K562 (cell line): ENCODE results near the gene SEMA6C. TPM values are rescaled to one million over a fixed set of nuclear protein-coding genes. Genes with fewer than 3 reads are reported as not detected.
A peak's percentile ranks its signal among the peaks of the same experiment; 100 is the strongest.

Source experiments
- ATAC-seq: fragments of 200-7000 bp; cut with Tn5 transposase; 3 replicates; pipeline ENCODE4 v1.9.1; 2020; ENCODE audit warnings: moderate library complexity
- Bru-seq: library from RNA; stranded (reverse); fragments of 400-500 nt; gene quantifications from one replicate; lab custom pipeline; 2021; lab: Mats Ljungman, UMichigan
- BruChase-seq, 2 experiments: library from RNA; stranded (reverse); fragments of 400-500 nt; gene quantifications; one replicate each; lab custom pipeline; 2021; lab: Mats Ljungman, UMichigan
- BruUV-seq: library from RNA; stranded (reverse); fragments of 400-500 nt; replicated peaks from 2 replicates; lab custom pipeline; 2021; lab: Mats Ljungman, UMichigan
- CTCF ChIA-PET: fragments of 300-600 bp; formaldehyde crosslinking; extraction: SDS; loops from one replicate; lab custom pipeline; 2021; ENCODE audit warnings: low intra/inter-chr PET ratio; lab: Yijun Ruan, JAX
- POLR2A ChIA-PET: fragments of 300-600, 350-650 bp; sonication (Branson Sonifier 250); formaldehyde crosslinking; extraction: SDS; loops from one replicate; lab custom pipeline; 2021; ENCODE audit warnings: antibody characterized with exemption, inconsistent platforms; lab: Yijun Ruan, JAX
- DNase-seq, 4 experiments: peaks; one replicate each; pipeline versions ENCODE4 v3.0.0 to v3.0.0-alpha.2; 2011 to 2018; ENCODE audit warnings: low spot score in 3 of 4, mixed read lengths in 3 of 4; ENCODE audit errors: extremely low read depth in 1 of 4
- FAIRE-seq: peaks from 2 replicates; lab custom pipeline; 2011; peaks lifted over from hg19 to GRCh38; lab: Jason Lieb, UNC
- H2AFZ ChIP-seq: 2 replicates; pipeline ENCODE4 v1.6.0; 2011; ENCODE audit warnings: low read depth, low read length, control low read depth, inconsistent platforms
- H3K27ac ChIP-seq: fragments of 200-600 bp; 3 replicates; pipeline ENCODE4 v1.8.0; 2011; ENCODE audit warnings: low read depth, mild to moderate bottlenecking, control low read depth, inconsistent platforms, low read length, moderate library complexity, mixed read lengths; ENCODE audit errors: extremely low read depth
- H3K27me3 ChIP-seq, 2 experiments: fragments of 300-600 bp in 1 of 2; 2 replicates in 1 of 2; 3 replicates in 1 of 2; pipeline versions ENCODE4 v1.6.0 to v1.8.0; 2011; ENCODE audit warnings: inconsistent platforms in 2 of 2, low read length in 2 of 2, mild to moderate bottlenecking in 1 of 2, mixed read lengths in 1 of 2, moderate library complexity in 1 of 2; ENCODE audit not compliant: control insufficient read depth in 2 of 2, insufficient read depth in 2 of 2
- H3K36me3 ChIP-seq: fragments of 300-600 bp; 3 replicates; pipeline ENCODE4 v1.8.0; 2011; ENCODE audit warnings: mild to moderate bottlenecking, low read length, inconsistent platforms; ENCODE audit not compliant: control insufficient read depth, insufficient read depth
- H3K4me1 ChIP-seq, 2 experiments: fragments of 200-600 bp in 1 of 2; replicated peaks in 1 of 2; 2 replicates in 1 of 2; 3 replicates in 1 of 2; pipeline versions ENCODE4 v1.5.1 to v1.8.0; 2011; ENCODE audit warnings: inconsistent platforms in 2 of 2, low read length in 2 of 2, mild to moderate bottlenecking in 1 of 2, mixed read lengths in 1 of 2, moderate library complexity in 1 of 2; ENCODE audit not compliant: control insufficient read depth in 2 of 2, insufficient read depth in 2 of 2
- H3K4me2 ChIP-seq: 2 replicates; pipeline ENCODE4 v1.6.1; 2011; ENCODE audit warnings: low read length, control low read depth, inconsistent platforms, mixed read lengths; ENCODE audit not compliant: insufficient read depth
- H3K4me3 ChIP-seq: fragments of 200-600 bp; sonication (generic), shearing (Covaris generic); 2 replicates; pipeline ENCODE4 v1.5.1; 2016; ENCODE audit warnings: control low read depth, inconsistent platforms
- H3K79me2 ChIP-seq: fragments of 200-600 bp; 3 replicates; pipeline ENCODE4 v1.8.0; 2011; ENCODE audit warnings: low read length, inconsistent platforms; ENCODE audit not compliant: control insufficient read depth, insufficient read depth
- H3K9ac ChIP-seq, 2 experiments: 2 replicates each; pipeline versions ENCODE4 v1.6.0 to v1.6.1; 2011; ENCODE audit warnings: low read depth in 2 of 2, low read length in 2 of 2, control low read depth in 1 of 2, inconsistent platforms in 1 of 2, mild to moderate bottlenecking in 1 of 2, mixed read lengths in 1 of 2; ENCODE audit not compliant: insufficient read depth in 1 of 2
- H3K9me1 ChIP-seq: one replicate; pipeline ENCODE4 v1.6.0; 2011; ENCODE audit warnings: inconsistent platforms, mild to moderate bottlenecking, low read length, moderate library complexity; ENCODE audit not compliant: control insufficient read depth, insufficient read depth
- H3K9me3 ChIP-seq: replicated peaks from 2 replicates; pipeline ENCODE4 v1.5.1; 2011; ENCODE audit warnings: low read depth, low read length, inconsistent platforms; ENCODE audit not compliant: control insufficient read depth, insufficient read depth
- H4K20me1 ChIP-seq: replicated peaks from 2 replicates; pipeline ENCODE4 v1.6.1; 2011; ENCODE audit warnings: low read length, inconsistent platforms, mixed read lengths; ENCODE audit not compliant: control insufficient read depth, insufficient read depth
- NFYB ChIP-seq: IDR thresholded peaks from 2 replicates; pipeline ENCODE4 v1.6.1; 2011; ENCODE audit warnings: mild to moderate bottlenecking, moderate library complexity; ENCODE audit not compliant: insufficient read length; ENCODE audit errors: extremely low read depth
- WGBS: fragments of 100-300 bp; shearing (Covaris generic); methylation state at CpG from one replicate; pipeline ENCODE4 v1.1.6; 2016; ENCODE audit warnings: low coverage, mixed read lengths; ENCODE audit not compliant: insufficient coverage; ENCODE audit errors: missing lambda C conversion rate; 5-methylcytosine and 5-hydroxymethylcytosine counted together
- in situ Hi-C: fragments of 300-500 bp; cut with MboI; formaldehyde crosslinking; loops from 4 replicates; pipeline ENCODE4 v1.15.0; 2018; ENCODE audit warnings: inconsistent platforms, mixed read lengths
- intact Hi-C: fragments of 100-400 bp; cut with micrococcal nuclease; formaldehyde crosslinking; loops from 2 replicates; pipeline ENCODE4 v1.14.2; 2022
- long read RNA-seq, 3 experiments: library from polyadenylated mRNA in 2 of 3; library from RNA in 1 of 3; unstranded in 2 of 3; stranded (forward) in 1 of 3; transcript quantifications; one replicate each; pipeline ENCODE4 v2.0.0, GENCODE V29; 2019 to 2022
- polyA minus RNA-seq, 3 experiments: library from RNA; depleted of rRNA, polyadenylated mRNA; stranded (reverse); fragments of >200 nt; gene quantifications; 2 replicates each; pipeline ENCODE4 v1.2.3, GENCODE V29; 2011
- polyA plus RNA-seq, 8 experiments: library from polyadenylated mRNA; depleted of rRNA in 4 of 8; stranded (reverse) in 5 of 8; unstranded in 3 of 8; fragments of >200 nt; fragmentation: Nextera tagmentation in 2 of 8; fragmentation: Illumina TruSeq in 1 of 8; extraction: Ambion mirVana in 2 of 8; extraction: Trizol in 1 of 8; gene quantifications; 2 replicates each; pipeline versions ENCODE4 v1.2.1 to v1.2.3, GENCODE V29; 2011 to 2014; ENCODE audit warnings: inconsistent platforms in 1 of 8, missing spikeins in 1 of 8
- total RNA-seq, 7 experiments: library from RNA; depleted of rRNA in 6 of 7; stranded (reverse); fragments of >200 nt in 6 of 7; fragmentation: Illumina TruSeq in 2 of 7; extraction: Trizol in 2 of 7; gene quantifications; 2 replicates each; pipeline versions ENCODE4 v1.2.1 to v1.2.3, GENCODE V29; 2011 to 2021; ENCODE audit warnings: low replicate concordance in 1 of 7

Gene SEMA6C, protein sequence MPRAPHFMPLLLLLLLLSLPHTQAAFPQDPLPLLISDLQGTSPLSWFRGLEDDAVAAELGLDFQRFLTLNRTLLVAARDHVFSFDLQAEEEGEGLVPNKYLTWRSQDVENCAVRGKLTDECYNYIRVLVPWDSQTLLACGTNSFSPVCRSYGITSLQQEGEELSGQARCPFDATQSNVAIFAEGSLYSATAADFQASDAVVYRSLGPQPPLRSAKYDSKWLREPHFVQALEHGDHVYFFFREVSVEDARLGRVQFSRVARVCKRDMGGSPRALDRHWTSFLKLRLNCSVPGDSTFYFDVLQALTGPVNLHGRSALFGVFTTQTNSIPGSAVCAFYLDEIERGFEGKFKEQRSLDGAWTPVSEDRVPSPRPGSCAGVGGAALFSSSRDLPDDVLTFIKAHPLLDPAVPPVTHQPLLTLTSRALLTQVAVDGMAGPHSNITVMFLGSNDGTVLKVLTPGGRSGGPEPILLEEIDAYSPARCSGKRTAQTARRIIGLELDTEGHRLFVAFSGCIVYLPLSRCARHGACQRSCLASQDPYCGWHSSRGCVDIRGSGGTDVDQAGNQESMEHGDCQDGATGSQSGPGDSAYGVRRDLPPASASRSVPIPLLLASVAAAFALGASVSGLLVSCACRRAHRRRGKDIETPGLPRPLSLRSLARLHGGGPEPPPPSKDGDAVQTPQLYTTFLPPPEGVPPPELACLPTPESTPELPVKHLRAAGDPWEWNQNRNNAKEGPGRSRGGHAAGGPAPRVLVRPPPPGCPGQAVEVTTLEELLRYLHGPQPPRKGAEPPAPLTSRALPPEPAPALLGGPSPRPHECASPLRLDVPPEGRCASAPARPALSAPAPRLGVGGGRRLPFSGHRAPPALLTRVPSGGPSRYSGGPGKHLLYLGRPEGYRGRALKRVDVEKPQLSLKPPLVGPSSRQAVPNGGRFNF
- total RNA-seq (2011; cell fraction: chromatin; rRNA removed; ENCODE audit: low replicate concordance), result 12.0 and 29.0 TPM in 2 replicates
- total RNA-seq (2011; cell fraction: nucleolus; rRNA removed), result 18.2 and 19.5 TPM in 2 replicates
- total RNA-seq (2011; cell fraction: nucleoplasm; rRNA removed), result 13.7 and 14.4 TPM in 2 replicates
- total RNA-seq (2014; rRNA removed), result 0.95 and 2.3 TPM in 2 replicates
- total RNA-seq (2014; rRNA removed; fragmentation: Illumina TruSeq; extraction: Trizol), result 0.55 and 1.4 TPM in 2 replicates
- 0.49 and 0.72 TPM in 2 replicates for total RNA-seq (2015; rRNA removed; fragmentation: Illumina TruSeq; extraction: Trizol)
- total RNA-seq (2021), result 4.3 and 4.6 TPM in 2 replicates
- 1.8 and 1.9 TPM in 2 replicates for polyA plus RNA-seq (2011; rRNA removed)
- polyA plus RNA-seq (2011; cell fraction: cytosol; rRNA removed), result 2.4 and 2.8 TPM in 2 replicates
- 12.7 and 20.4 TPM in 2 replicates for polyA plus RNA-seq (2011; cell fraction: nucleus; rRNA removed)
- 2.9 and 3.9 TPM in 2 replicates for polyA plus RNA-seq (2012)
- polyA plus RNA-seq (2014; fragmentation: Illumina TruSeq; extraction: Trizol), result 1.5 and 2.0 TPM in 2 replicates
- under 1 TPM; 0.03 to 0.11 TPM for polyA plus RNA-seq (2014; fragmentation: Nextera tagmentation; extraction: Ambion mirVana)
- 2.7 and 3.3 TPM in 2 replicates for polyA plus RNA-seq (2014; rRNA removed)
- polyA minus RNA-seq (2011; rRNA and poly(A)+ RNA removed), result 1.4 and 1.5 TPM in 2 replicates
- 1.9 and 2.1 TPM in 2 replicates for polyA minus RNA-seq (2011; cell fraction: cytosol; rRNA and poly(A)+ RNA removed)
- 3.3 and 5.0 TPM in 2 replicates for polyA minus RNA-seq (2011; cell fraction: nucleus; rRNA and poly(A)+ RNA removed)
- Bru-seq, nascent RNA, result percentile 53 among the genes with signal in this experiment
- BruChase-seq, experiment 1, labeled RNA remaining after a 2-hour chase, result percentile 41 among the genes with signal in this experiment
- percentile 50 among the genes with signal in this experiment for BruChase-seq, experiment 2, labeled RNA remaining after a 6-hour chase
- long read RNA-seq, experiment 1, partial matches to known transcripts, result 0 of 3 reads
- long read RNA-seq, experiment 1, other reads (novel, unspliced or antisense), result 3 of 3 reads
- long read RNA-seq, experiment 2, partial matches to known transcripts, result 0 of 1 reads
- long read RNA-seq, experiment 2, other reads (novel, unspliced or antisense), result 1 of 1 reads
- long read RNA-seq, experiment 3, result 0 reads

DNA sequence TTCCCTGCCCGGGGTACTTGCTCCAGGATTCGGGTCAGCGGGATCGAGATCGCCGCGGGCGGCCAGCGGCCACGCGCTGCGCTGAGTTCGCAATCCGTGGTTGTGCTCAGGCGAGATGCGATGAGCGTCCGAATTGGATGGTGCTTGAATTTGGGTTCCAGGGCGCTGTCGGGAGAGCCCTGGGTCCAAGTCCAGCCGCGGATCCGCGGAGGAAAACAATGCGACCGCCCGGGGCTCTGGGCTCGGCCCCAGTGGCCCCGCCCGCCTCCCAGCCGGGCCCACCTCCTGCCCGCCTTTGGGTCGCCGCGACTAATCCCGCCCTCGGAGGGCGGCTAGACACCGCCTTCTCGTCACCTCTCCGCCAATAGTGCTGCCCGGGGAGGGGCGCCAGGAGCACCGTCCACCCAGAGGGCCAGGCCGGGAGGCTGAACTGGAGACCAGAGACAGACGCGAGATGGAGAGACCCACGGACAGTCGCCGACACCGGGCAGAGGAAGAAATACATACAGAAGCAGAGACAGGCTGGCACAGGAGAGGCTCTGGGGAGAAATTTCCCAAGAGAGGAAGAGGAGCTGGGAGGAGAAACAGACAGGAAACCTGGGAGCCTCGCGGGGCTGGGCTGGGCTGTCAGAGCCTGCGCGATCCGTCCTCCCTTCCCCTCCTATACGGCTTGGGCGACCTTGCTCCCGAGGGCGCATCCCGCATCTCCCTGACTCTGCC is at the start of gene SEMA6C:
SEMA6C (minus strand) TSS at position 220 of the 720 bp plus-strand sequence. CDS start 4,010 bp downstream, outside the sequence.
- CTCF ChIA-PET, result no interaction called here
- WGBS, result 1% methylated on average over 45 of the region's 61 CpGs
- peak; percentile 79 for TF ChIP-seq NFYB

More for the DNA sequence above, at the start of gene SEMA6C:
- DNase-seq, result peak; percentile 93 to 95 (median 94)
- Histone ChIP-seq H3K4me1 (peaks cover 20 to 46% of the 10 kb centered on the region in 2 experiments; a peak in 4 of 5 replicates), H3K4me2 (peak within 1 kb of the TSS; percentile 82), H3K9me1 (no peaks in the 10 kb centered on the region), H3K79me2 (no peaks in the 10 kb centered on the region), H3K36me3 (no peaks in the 10 kb centered on the region), H3K4me3 (peak within 1 kb of the TSS; percentile 59), H3K9ac (peak within 1 kb of the TSS; percentile 50 to 93), H3K27me3 (no peaks in the 10 kb centered on the region), H2AFZ (peak within 1 kb of the TSS; percentile 92), H3K9me3 (no peaks in the 10 kb centered on the region), H3K27ac (peak within 1 kb of the TSS; percentile 39; the same call in 1 of the 3 replicates), H4K20me1 (no peaks in the 10 kb centered on the region; the same call in 1 of the 2 replicates)
- TSS peak; percentile 44 for BruUV-seq
- ATAC-seq, result peak; percentile 99
- intact Hi-C loops, result no loop called here
- peak; percentile 96 for FAIRE-seq
- in situ Hi-C loops, result no loop called here
- POLR2A ChIA-PET, result no interaction called here
